HCT116 (cell line): ENCODE data around the gene STPG2. TPM values are rescaled to one million over a fixed set of nuclear protein-coding genes. Genes with fewer than 3 reads are reported as not detected.

ENCODE experiments used
- ATAC-seq: fragments of 200-7000 bp; cut with Tn5 transposase; 2 replicates; pipeline ENCODE4 v1.9.1; 2020; ENCODE audit warnings: mild to moderate bottlenecking, moderate library complexity
- BruUV-seq: library from RNA; stranded (reverse); fragments of 400-500 nt; replicated peaks from 2 replicates; lab custom pipeline; 2021; lab: Mats Ljungman, UMichigan
- CTCF ChIA-PET: fragments of 300-600 bp; sonication (Branson Sonifier 250); formaldehyde crosslinking; loops from one replicate; lab custom pipeline; 2021; ENCODE audit warnings: antibody characterized with exemption; lab: Charles Lee
- POLR2A ChIA-PET: fragments of 300-600, 350-600 bp; sonication (Branson Sonifier 250); formaldehyde crosslinking; loops from one replicate; lab custom pipeline; 2021; ENCODE audit warnings: antibody characterized with exemption; lab: Charles Lee
- RAD21 ChIA-PET, 2 experiments: fragments of 300-600 bp; sonication (Branson Sonifier 250); formaldehyde crosslinking; loops; one replicate each; lab custom pipeline; 2023; ENCODE audit warnings: low total read pairs in 2 of 2; ENCODE audit not compliant: uncharacterized antibody in 2 of 2, unreplicated experiment in 2 of 2, low non-redundant PET in 1 of 2; lab: Charles Lee
- DNase-seq: peaks from one replicate; pipeline ENCODE4 v3.0.0-alpha.2; 2010; ENCODE audit warnings: low read depth, low spot score
- H2AFZ ChIP-seq: fragments of 200-600 bp; shearing (Covaris generic), sonication (generic); 2 replicates; pipeline ENCODE4 v1.6.1; 2017; ENCODE audit warnings: low read depth, mixed run types, mixed read lengths, antibody characterized with exemption, low read length; ENCODE audit not compliant: poor library complexity, severe bottlenecking
- H3K27ac ChIP-seq: 2 replicates; pipeline ENCODE4 v1.5.1; 2012; ENCODE audit warnings: low read depth, low read length
- H3K27me3 ChIP-seq: fragments of 200-600 bp; sonication (generic); 2 replicates; pipeline ENCODE4 v1.6.1; 2016; ENCODE audit warnings: mixed run types, low read length, mixed read lengths; ENCODE audit not compliant: insufficient read depth
- H3K36me3 ChIP-seq, 2 experiments: fragments of 200-500 bp in 1 of 2; fragments of 200-600 bp in 1 of 2; sonication (Bioruptor generic) in 1 of 2; sonication (generic) in 1 of 2; 2 replicates each; pipeline versions ENCODE4 v1.5.1 to v1.6.1; 2014 to 2016; ENCODE audit warnings: low read length in 2 of 2, inconsistent platforms in 1 of 2, mixed read lengths in 1 of 2, mixed run types in 1 of 2; ENCODE audit not compliant: insufficient read depth in 2 of 2, control insufficient read depth in 1 of 2
- H3K4me1 ChIP-seq, 2 experiments: fragments of 200-600 bp in 1 of 2; sonication (generic) in 1 of 2; 2 replicates each; pipeline versions ENCODE4 v1.5.1 to v1.6.1; 2012 to 2017; ENCODE audit warnings: low read length in 2 of 2, inconsistent platforms in 1 of 2, mild to moderate bottlenecking in 1 of 2, mixed read lengths in 1 of 2, mixed run types in 1 of 2, moderate library complexity in 1 of 2; ENCODE audit not compliant: insufficient read depth in 2 of 2, control insufficient read depth in 1 of 2
- H3K4me2 ChIP-seq: fragments of 200-600 bp; sonication (generic); 2 replicates; pipeline ENCODE4 v1.6.1; 2017; ENCODE audit warnings: mixed run types, low read length, mixed read lengths
- H3K4me3 ChIP-seq, 2 experiments: fragments of 200-600 bp in 1 of 2; sonication (generic) in 1 of 2; replicated peaks in 1 of 2; 2 replicates each; pipeline ENCODE4 v1.5.1; 2011 to 2016; ENCODE audit warnings: low read length in 2 of 2, control low read depth in 1 of 2, low read depth in 1 of 2, mild to moderate bottlenecking in 1 of 2, mixed read lengths in 1 of 2, mixed run types in 1 of 2
- H3K79me2 ChIP-seq: fragments of 200-600 bp; sonication (generic); 2 replicates; pipeline ENCODE4 v1.6.1; 2017; ENCODE audit warnings: mild to moderate bottlenecking, mixed run types, low read length, moderate library complexity, mixed read lengths; ENCODE audit not compliant: insufficient read depth
- H3K9ac ChIP-seq: fragments of 200-600 bp; sonication (generic); 2 replicates; pipeline ENCODE4 v1.6.1; 2016; ENCODE audit warnings: low read length, mixed read lengths
- H3K9me2 ChIP-seq: fragments of 200-600 bp; sonication (generic), shearing (Covaris generic); 2 replicates; pipeline ENCODE4 v1.6.1; 2017; ENCODE audit warnings: mixed run types, mild to moderate bottlenecking, moderate library complexity; ENCODE audit not compliant: insufficient read depth
- H3K9me3 ChIP-seq, 2 experiments: fragments of 200-500 bp in 1 of 2; fragments of 200-600 bp in 1 of 2; sonication (Bioruptor generic) in 1 of 2; sonication (generic) in 1 of 2; 2 replicates each; pipeline ENCODE4 v1.6.1; 2014 to 2017; ENCODE audit warnings: low read length in 2 of 2, mixed read lengths in 2 of 2, inconsistent platforms in 1 of 2, low read depth in 1 of 2, mild to moderate bottlenecking in 1 of 2, mixed run types in 1 of 2, moderate library complexity in 1 of 2; ENCODE audit not compliant: control insufficient read depth in 1 of 2, insufficient read depth in 1 of 2
- H4K20me1 ChIP-seq: fragments of 200-600 bp; sonication (generic), shearing (Covaris generic); 2 replicates; pipeline ENCODE4 v1.6.1; 2017; ENCODE audit warnings: mixed run types, mild to moderate bottlenecking, moderate library complexity; ENCODE audit not compliant: insufficient read depth
- CEBPB ChIP-seq: IDR thresholded peaks from 2 replicates; pipeline ENCODE4 v1.6.1; 2012; ENCODE audit warnings: low read depth
- ELF1 ChIP-seq: IDR thresholded peaks from 2 replicates; pipeline ENCODE4 v1.6.1; 2012; ENCODE audit warnings: low read depth, borderline replicate concordance
- EZH2phosphoT487 ChIP-seq: fragments of 200-600 bp; IDR thresholded peaks from 2 replicates; pipeline ENCODE4 v1.6.1; 2018; ENCODE audit warnings: antibody characterized with exemption, borderline replicate concordance
- POLR2A ChIP-seq: IDR thresholded peaks from 2 replicates; pipeline ENCODE4 v1.7.0; 2011; ENCODE audit warnings: borderline replicate concordance; ENCODE audit not compliant: insufficient read depth, insufficient read length; ENCODE audit errors: extremely low read depth
- POLR2AphosphoS5 ChIP-seq: IDR thresholded peaks from 2 replicates; pipeline ENCODE4 v1.6.1; 2011; ENCODE audit warnings: mild to moderate bottlenecking, low read depth, low read length, moderate library complexity
- RAD21 ChIP-seq: IDR thresholded peaks from 2 replicates; pipeline ENCODE4 v1.6.1; 2012; ENCODE audit warnings: low read depth, mild to moderate bottlenecking
- SP1 ChIP-seq: IDR thresholded peaks from 2 replicates; pipeline ENCODE4 v1.6.1; 2012; ENCODE audit warnings: low read depth
- YY1 ChIP-seq: IDR thresholded peaks from 2 replicates; pipeline ENCODE4 v1.6.1; 2011; ENCODE audit warnings: low read length, low read depth, moderate library complexity, mild to moderate bottlenecking; ENCODE audit not compliant: insufficient replicate concordance; ENCODE audit errors: extremely low read depth
- ZNF274 ChIP-seq: fragments of 200-500 bp; sonication (Bioruptor generic); IDR thresholded peaks from 2 replicates; pipeline ENCODE4 v1.6.1; 2014; ENCODE audit warnings: mild to moderate bottlenecking, low read depth, low read length, inconsistent platforms
- intact Hi-C: fragments of 100-400 bp; cut with micrococcal nuclease; formaldehyde crosslinking; loops from 2 replicates; pipeline ENCODE4 v1.10.0; 2022
- total RNA-seq: library from RNA; stranded (reverse); gene quantifications from one replicate; pipeline ENCODE4 v1.2.1, GENCODE V29; 2021; ENCODE audit not compliant: unreplicated experiment
- TF ChIP-seq, protein P1 (sequence below), 3 experiments: fragments of 200-600 bp in 1 of 3; sonication (generic) in 1 of 3; IDR thresholded peaks in 2 of 3; conservative IDR thresholded peaks in 1 of 3; 2 replicates each; pipeline ENCODE4 v1.5.1; 2012 to 2017; ENCODE audit warnings: low read depth in 2 of 3, low read length in 2 of 3, antibody characterized with exemption in 1 of 3, borderline replicate concordance in 1 of 3, control low read depth in 1 of 3, mild to moderate bottlenecking in 1 of 3, mixed read lengths in 1 of 3, mixed run types in 1 of 3, moderate library complexity in 1 of 3; ENCODE audit not compliant: insufficient read depth in 1 of 3

Gene STPG2
- total RNA-seq, 1 experiment from 2014 or later, result not detected

DNA sequence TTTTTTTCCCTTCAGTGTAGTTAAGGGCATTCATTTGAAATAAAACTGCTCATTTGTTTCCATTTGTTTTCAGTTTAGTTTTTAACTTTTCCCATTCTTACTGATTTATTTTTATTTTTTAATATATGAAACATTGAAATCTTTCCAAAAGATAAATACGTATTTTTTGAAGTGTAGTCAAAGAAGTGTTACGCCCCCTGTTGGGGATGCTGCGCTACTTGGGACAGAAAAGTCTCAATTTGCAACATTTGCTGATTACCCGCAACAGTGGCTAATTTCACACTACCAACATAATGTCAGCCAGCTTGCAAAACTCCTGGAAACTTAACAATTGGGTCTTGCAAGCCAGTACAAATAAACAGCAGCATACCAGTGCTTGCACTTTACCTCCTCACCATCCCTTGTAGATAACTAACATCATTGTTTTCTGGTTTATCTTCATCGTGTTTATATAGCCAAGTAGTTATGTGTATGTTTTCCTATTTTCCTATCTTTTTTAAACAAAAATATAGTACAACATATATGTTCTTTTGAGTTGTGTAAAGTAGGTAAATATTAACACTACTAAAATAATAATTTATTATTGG is 158.6 kb downstream of the STPG2 start:
- ChIA-PET RAD21 (no interaction called here), CTCF (no interaction called here), POLR2A (no interaction called here)
- Histone ChIP-seq H3K27ac (no peak overlapping the region), H3K79me2 (no peaks in the 10 kb centered on the region), H3K9me3 (no peaks in the 10 kb centered on the region), H3K36me3 (no peaks in the 10 kb centered on the region), H3K4me3 (no peak overlapping the region), H4K20me1 (no peaks in the 10 kb centered on the region), H3K4me2 (no peak overlapping the region), H3K9ac (no peak overlapping the region), H3K9me2 (no peaks in the 10 kb centered on the region), H3K27me3 (no peaks in the 10 kb centered on the region), H3K4me1 (no peaks in the 10 kb centered on the region), H2AFZ (no peak overlapping the region)
- intact Hi-C loops, result loop anchor here (10.0 kb wide), 3 partner anchors 260 to 1610 kb away; no protein-coding TSS in a partner anchor
- ATAC-seq (no peak), DNase-seq (peak; percentile 6)
- TF ChIP-seq SP1 (no peak), YY1 (no peak), RAD21 (peak; percentile 31; the same call in 1 of the 2 replicates)
- TF ChIP-seq, protein P1, sequence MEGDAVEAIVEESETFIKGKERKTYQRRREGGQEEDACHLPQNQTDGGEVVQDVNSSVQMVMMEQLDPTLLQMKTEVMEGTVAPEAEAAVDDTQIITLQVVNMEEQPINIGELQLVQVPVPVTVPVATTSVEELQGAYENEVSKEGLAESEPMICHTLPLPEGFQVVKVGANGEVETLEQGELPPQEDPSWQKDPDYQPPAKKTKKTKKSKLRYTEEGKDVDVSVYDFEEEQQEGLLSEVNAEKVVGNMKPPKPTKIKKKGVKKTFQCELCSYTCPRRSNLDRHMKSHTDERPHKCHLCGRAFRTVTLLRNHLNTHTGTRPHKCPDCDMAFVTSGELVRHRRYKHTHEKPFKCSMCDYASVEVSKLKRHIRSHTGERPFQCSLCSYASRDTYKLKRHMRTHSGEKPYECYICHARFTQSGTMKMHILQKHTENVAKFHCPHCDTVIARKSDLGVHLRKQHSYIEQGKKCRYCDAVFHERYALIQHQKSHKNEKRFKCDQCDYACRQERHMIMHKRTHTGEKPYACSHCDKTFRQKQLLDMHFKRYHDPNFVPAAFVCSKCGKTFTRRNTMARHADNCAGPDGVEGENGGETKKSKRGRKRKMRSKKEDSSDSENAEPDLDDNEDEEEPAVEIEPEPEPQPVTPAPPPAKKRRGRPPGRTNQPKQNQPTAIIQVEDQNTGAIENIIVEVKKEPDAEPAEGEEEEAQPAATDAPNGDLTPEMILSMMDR (IDR thresholded peaks at IDR 0.05 in 2 of 3, conservative IDR thresholded peaks at IDR 0.05 in 1 of 3; ENCODE audit: borderline replicate concordance in 1 of 3, insufficient read depth in 1 of 3, low read depth in 2 of 3, low read length in 2 of 3), result peak; percentile 12 to 64 (median 48); a peak in 3 of 6 replicates
- BruUV-seq, result no TSS peak

DNA sequence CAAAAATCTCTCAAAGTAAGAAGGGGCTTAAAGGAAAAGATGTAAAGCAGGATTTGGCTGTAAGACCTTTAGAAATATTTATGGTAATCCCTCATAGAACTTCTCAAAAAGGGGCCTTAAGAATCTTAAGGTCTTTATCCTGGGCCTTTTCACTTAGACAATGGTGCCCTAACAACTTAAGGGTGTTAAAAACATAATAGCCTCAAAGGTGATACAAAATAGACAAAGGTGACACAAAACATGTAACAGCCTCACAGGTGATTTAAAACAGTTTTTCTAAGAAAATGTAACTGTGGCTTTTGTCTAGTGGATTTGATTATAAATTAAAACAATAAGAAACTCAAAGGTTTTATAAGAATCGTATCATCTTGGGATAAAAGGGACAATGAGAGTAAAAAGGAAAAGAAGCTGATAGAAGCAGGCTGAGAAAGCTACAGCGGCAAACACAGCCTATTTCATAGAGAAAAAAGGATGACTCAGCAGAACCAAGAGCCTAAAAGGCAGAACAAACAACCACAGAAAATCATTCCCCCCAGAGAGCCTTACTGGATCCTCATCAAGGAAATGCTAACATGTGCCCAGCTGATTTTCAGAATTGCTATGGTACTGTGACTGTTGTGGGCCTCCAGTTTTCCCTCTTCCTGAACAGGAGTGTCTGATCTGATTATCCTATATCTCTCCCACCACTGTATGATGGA is 164.3 kb downstream of the STPG2 start:
- no peak overlapping the region for H3K27ac ChIP-seq
- no peak overlapping the region for H2AFZ ChIP-seq
- no TSS peak for BruUV-seq
- ChIA-PET CTCF (no interaction called here), POLR2A (no interaction called here), RAD21 (no interaction called here)
- H3K27me3 ChIP-seq, result no peaks in the 10 kb centered on the region
- H3K36me3 ChIP-seq, result no peaks in the 10 kb centered on the region
- H3K9me3 ChIP-seq, result no peaks in the 10 kb centered on the region
- TF ChIP-seq POLR2A (no peak), SP1 (no peak), ELF1 (no peak), EZH2phosphoT487 (no peak), POLR2AphosphoS5 (no peak), ZNF274 (no peak), CEBPB (no peak)
- DNase-seq (no peak), ATAC-seq (no peak)
- H3K4me3 ChIP-seq, result no peak overlapping the region
- intact Hi-C loops, result no loop called here
- H4K20me1 ChIP-seq, result no peaks in the 10 kb centered on the region
- H3K9me2 ChIP-seq, result no peaks in the 10 kb centered on the region
- H3K4me2 ChIP-seq, result no peak overlapping the region
- H3K4me1 ChIP-seq, result no peaks in the 10 kb centered on the region
- no peak overlapping the region for H3K9ac ChIP-seq
- H3K79me2 ChIP-seq, result no peaks in the 10 kb centered on the region
